HepG2 (cell line): Measurements from ENCODE around the gene SOCS1. TPM values are rescaled to one million over a fixed set of nuclear protein-coding genes. Genes with fewer than 3 reads are reported as not detected.

Source experiments
- ADNP ChIP-seq: sonication (generic); formaldehyde crosslinking; IDR thresholded peaks from 2 replicates; pipeline ENCODE4 v1.4.0; 2020; ENCODE audit warnings: missing genetic modification reagents
- EED ChIP-seq: sonication (generic); formaldehyde crosslinking; IDR thresholded peaks from 2 replicates; pipeline ENCODE4 v1.5.0; 2020; ENCODE audit warnings: mild to moderate bottlenecking, missing genetic modification reagents
- GTF3A ChIP-seq: sonication (generic); formaldehyde crosslinking; conservative IDR thresholded peaks from 2 replicates; pipeline ENCODE4 v1.4.0; 2020; ENCODE audit warnings: mild to moderate bottlenecking, missing genetic modification reagents
- HNF4A ChIP-seq: sonication (generic); formaldehyde crosslinking; IDR thresholded peaks from 2 replicates; pipeline ENCODE4 v1.4.0; 2020; ENCODE audit warnings: missing genetic modification reagents
- MED1 ChIP-seq: sonication (generic); formaldehyde crosslinking; IDR thresholded peaks from 2 replicates; pipeline ENCODE4 v1.4.0; 2020; ENCODE audit warnings: missing genetic modification reagents
- NFKB2 ChIP-seq: sonication (generic); formaldehyde crosslinking; IDR thresholded peaks from 2 replicates; pipeline ENCODE4 v1.4.0; 2020; ENCODE audit warnings: missing genetic modification reagents, borderline replicate concordance
- RBAK ChIP-seq: sonication (generic); formaldehyde crosslinking; IDR thresholded peaks from 2 replicates; pipeline ENCODE4 v1.5.1; 2020; ENCODE audit warnings: mild to moderate bottlenecking, missing genetic modification reagents
- SIX1 ChIP-seq: sonication (generic); formaldehyde crosslinking; IDR thresholded peaks from 2 replicates; pipeline ENCODE4 v1.4.0; 2020; ENCODE audit warnings: missing genetic modification reagents, borderline replicate concordance
- SKI ChIP-seq: fragments of 450-650 bp; IDR thresholded peaks from one replicate; pipeline ENCODE4 v1.6.1; 2018; ENCODE audit warnings: mild to moderate bottlenecking; ENCODE audit not compliant: partially characterized antibody
- U2AF2 ChIP-seq: fragments of 200-400 bp; formaldehyde crosslinking; IDR thresholded peaks from 2 replicates; pipeline ENCODE4 v1.6.1; 2017; ENCODE audit warnings: low read depth, mild to moderate bottlenecking, low read length
- ZNF138 ChIP-seq: sonication (generic); formaldehyde crosslinking; IDR thresholded peaks from 2 replicates; pipeline ENCODE4 v1.5.0; 2020; ENCODE audit warnings: mild to moderate bottlenecking, low read depth, missing genetic modification reagents
- ZNF160 ChIP-seq: sonication (generic); formaldehyde crosslinking; IDR thresholded peaks from 2 replicates; pipeline ENCODE4 v1.8.0; 2022; ENCODE audit warnings: mild to moderate bottlenecking, inconsistent platforms, missing genetic modification reagents
- ZNF550 ChIP-seq: sonication (generic); formaldehyde crosslinking; IDR thresholded peaks from 2 replicates; pipeline ENCODE4 v1.4.0; 2020; ENCODE audit warnings: mild to moderate bottlenecking, missing genetic modification reagents, borderline replicate concordance
- ZNF7 ChIP-seq: IDR thresholded peaks from 2 replicates; pipeline ENCODE4 v1.6.1; 2016; ENCODE audit warnings: missing biosample characterization, missing genetic modification reagents
- ZNF883 ChIP-seq: sonication (generic); formaldehyde crosslinking; IDR thresholded peaks from 2 replicates; pipeline ENCODE4 v1.5.1; 2020; ENCODE audit warnings: mild to moderate bottlenecking, missing genetic modification reagents; ENCODE audit errors: not compliant biosample characterization
- polyA plus RNA-seq, 8 experiments: library from polyadenylated mRNA; depleted of rRNA in 3 of 8; stranded (reverse) in 7 of 8; unstranded in 1 of 8; fragments of >200 nt; fragmentation: Illumina TruSeq in 4 of 8; extraction: Trizol in 4 of 8; gene quantifications; 2 replicates each; pipeline versions ENCODE4 v1.2.1 to v1.2.3, GENCODE V29; 2011 to 2016; ENCODE audit warnings: low read depth in 4 of 8, missing spikeins in 1 of 8, mixed read lengths in 1 of 8; ENCODE audit not compliant: insufficient read depth in 1 of 8
- total RNA-seq, 5 experiments: library from RNA; depleted of rRNA; stranded (reverse); fragments of >200 nt; fragmentation: Illumina TruSeq; extraction: Trizol; gene quantifications; 2 replicates each; pipeline ENCODE4 v1.2.3, GENCODE V29; 2016; ENCODE audit warnings: low read depth in 1 of 5
- TF ChIP-seq, protein P1 (sequence below): sonication (generic); formaldehyde crosslinking; conservative IDR thresholded peaks from 2 replicates; pipeline ENCODE4 v1.4.0; 2020; ENCODE audit warnings: mild to moderate bottlenecking, missing genetic modification reagents, moderate library complexity
- TF ChIP-seq, protein P2 (sequence below): sonication (generic); formaldehyde crosslinking; IDR thresholded peaks from 2 replicates; pipeline ENCODE4 v1.4.0; 2020; ENCODE audit warnings: mild to moderate bottlenecking, missing genetic modification reagents
- TF ChIP-seq, protein P3 (sequence below), 2 experiments: sonication (generic) in 1 of 2; formaldehyde crosslinking in 1 of 2; IDR thresholded peaks; 2 replicates each; pipeline versions ENCODE4 v1.6.1 to v1.9.0; 2014 to 2022; ENCODE audit warnings: antibody characterized with exemption in 1 of 2, borderline replicate concordance in 1 of 2, inconsistent platforms in 1 of 2, low read depth in 1 of 2, missing genetic modification reagents in 1 of 2

Gene SOCS1
- total and polyA plus RNA-seq, 2 of the 13 experiments (the other 11 are each of a cell fraction or from before 2014, with no cell fraction given): 5.3 to 6.3 TPM

DNA sequence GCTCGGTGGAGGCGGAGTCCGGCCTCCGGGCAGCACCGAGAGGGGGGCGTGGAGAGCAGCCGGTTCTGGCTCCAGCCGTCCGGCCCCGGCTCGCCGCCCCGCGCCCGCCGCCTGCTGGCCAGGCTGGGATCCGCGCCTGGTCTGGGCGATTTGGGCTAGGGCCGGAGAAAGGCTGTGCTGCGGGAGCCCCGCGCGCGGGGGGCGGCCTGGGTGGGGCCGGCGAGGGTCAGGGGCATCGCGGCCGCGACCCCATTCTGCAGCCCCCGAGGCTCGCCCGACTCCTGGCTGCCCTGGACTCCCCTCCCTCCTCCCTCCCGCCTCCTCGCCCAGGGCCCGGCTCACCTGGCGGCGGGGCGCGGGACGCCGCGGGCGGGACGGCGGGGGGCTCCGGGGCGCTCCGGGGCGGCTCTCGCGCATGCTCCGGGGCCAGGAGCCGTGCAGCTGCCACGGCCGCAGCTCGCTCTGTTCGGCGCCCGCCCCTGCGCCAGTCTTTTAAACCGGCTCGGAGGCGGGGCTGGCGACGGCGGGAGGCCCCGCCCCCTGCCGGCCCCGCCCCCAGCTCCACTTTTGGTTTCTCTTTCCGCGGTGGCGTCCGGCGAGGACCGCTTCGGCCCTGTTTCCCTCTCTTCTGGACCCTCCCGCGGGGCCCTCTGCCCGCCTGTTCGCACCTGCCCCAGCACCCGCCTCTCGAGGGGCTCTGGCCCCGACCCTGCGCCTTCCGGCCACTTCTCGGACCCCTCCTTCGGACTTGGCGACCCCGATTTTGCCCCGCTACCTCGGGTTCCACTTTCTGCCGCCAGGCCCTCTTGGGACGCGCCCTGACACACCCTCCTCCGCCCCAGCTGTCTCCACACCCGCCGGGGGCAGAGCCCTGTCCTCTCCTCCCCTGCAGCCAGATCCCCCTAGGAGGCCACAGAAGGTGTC lies at the start of gene SOCS1 (continued):
- TF ChIP-seq, protein P1, sequence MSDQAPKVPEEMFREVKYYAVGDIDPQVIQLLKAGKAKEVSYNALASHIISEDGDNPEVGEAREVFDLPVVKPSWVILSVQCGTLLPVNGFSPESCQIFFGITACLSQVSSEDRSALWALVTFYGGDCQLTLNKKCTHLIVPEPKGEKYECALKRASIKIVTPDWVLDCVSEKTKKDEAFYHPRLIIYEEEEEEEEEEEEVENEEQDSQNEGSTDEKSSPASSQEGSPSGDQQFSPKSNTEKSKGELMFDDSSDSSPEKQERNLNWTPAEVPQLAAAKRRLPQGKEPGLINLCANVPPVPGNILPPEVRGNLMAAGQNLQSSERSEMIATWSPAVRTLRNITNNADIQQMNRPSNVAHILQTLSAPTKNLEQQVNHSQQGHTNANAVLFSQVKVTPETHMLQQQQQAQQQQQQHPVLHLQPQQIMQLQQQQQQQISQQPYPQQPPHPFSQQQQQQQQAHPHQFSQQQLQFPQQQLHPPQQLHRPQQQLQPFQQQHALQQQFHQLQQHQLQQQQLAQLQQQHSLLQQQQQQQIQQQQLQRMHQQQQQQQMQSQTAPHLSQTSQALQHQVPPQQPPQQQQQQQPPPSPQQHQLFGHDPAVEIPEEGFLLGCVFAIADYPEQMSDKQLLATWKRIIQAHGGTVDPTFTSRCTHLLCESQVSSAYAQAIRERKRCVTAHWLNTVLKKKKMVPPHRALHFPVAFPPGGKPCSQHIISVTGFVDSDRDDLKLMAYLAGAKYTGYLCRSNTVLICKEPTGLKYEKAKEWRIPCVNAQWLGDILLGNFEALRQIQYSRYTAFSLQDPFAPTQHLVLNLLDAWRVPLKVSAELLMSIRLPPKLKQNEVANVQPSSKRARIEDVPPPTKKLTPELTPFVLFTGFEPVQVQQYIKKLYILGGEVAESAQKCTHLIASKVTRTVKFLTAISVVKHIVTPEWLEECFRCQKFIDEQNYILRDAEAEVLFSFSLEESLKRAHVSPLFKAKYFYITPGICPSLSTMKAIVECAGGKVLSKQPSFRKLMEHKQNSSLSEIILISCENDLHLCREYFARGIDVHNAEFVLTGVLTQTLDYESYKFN (CRISPR knock-in tag): 0 out of 2 replicates have a peak, but pooled peaks have one; percentile 20
- TF ChIP-seq HNF4A (CRISPR knock-in tag) (peak; percentile 20; the same call in 1 of the 2 replicates), SIX1 (CRISPR knock-in tag) (no peak), RBAK (CRISPR knock-in tag) (no peak), U2AF2 (no peak), SKI (peak; percentile 90), ADNP (CRISPR knock-in tag) (peak; percentile 0; the same call in 1 of the 2 replicates), ZNF883 (CRISPR knock-in tag) (peak; percentile 50), ZNF138 (CRISPR knock-in tag) (no peak; the same call in 1 of the 2 replicates), NFKB2 (CRISPR knock-in tag) (peak; percentile 90), MED1 (CRISPR knock-in tag) (0 out of 2 replicates have a peak, but pooled peaks have one; percentile 16), ZNF7 (CRISPR knock-in tag) (0 out of 2 replicates have a peak, but pooled peaks have one; percentile 21), ZNF550 (peak; percentile 67; the same call in 1 of the 2 replicates), EED (peak; percentile 95), ZNF160 (CRISPR knock-in tag) (no peak), GTF3A (no peak)
- TF ChIP-seq, protein P2, sequence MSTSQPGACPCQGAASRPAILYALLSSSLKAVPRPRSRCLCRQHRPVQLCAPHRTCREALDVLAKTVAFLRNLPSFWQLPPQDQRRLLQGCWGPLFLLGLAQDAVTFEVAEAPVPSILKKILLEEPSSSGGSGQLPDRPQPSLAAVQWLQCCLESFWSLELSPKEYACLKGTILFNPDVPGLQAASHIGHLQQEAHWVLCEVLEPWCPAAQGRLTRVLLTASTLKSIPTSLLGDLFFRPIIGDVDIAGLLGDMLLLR (CRISPR knock-in tag): peak; percentile 92
- TF ChIP-seq, protein P3, sequence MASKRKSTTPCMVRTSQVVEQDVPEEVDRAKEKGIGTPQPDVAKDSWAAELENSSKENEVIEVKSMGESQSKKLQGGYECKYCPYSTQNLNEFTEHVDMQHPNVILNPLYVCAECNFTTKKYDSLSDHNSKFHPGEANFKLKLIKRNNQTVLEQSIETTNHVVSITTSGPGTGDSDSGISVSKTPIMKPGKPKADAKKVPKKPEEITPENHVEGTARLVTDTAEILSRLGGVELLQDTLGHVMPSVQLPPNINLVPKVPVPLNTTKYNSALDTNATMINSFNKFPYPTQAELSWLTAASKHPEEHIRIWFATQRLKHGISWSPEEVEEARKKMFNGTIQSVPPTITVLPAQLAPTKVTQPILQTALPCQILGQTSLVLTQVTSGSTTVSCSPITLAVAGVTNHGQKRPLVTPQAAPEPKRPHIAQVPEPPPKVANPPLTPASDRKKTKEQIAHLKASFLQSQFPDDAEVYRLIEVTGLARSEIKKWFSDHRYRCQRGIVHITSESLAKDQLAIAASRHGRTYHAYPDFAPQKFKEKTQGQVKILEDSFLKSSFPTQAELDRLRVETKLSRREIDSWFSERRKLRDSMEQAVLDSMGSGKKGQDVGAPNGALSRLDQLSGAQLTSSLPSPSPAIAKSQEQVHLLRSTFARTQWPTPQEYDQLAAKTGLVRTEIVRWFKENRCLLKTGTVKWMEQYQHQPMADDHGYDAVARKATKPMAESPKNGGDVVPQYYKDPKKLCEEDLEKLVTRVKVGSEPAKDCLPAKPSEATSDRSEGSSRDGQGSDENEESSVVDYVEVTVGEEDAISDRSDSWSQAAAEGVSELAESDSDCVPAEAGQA (IDR thresholded peaks at IDR 0.05; ENCODE audit: low read depth): no peak
- TF ChIP-seq, protein P3 (CRISPR knock-in tag; IDR thresholded peaks at IDR 0.05; ENCODE audit: borderline replicate concordance): peak; percentile 72; the same call in 1 of the 2 replicates
